HG03135 (cell line): ENCODE results near the gene PDIA4.

Source experiments
- ATAC-seq: cut with Tn5 transposase; IDR thresholded peaks from one replicate; pipeline ENCODE4 v1.9.1; 2021; ENCODE audit warnings: mild to moderate bottlenecking, moderate library complexity; ENCODE audit not compliant: unreplicated experiment

Gene PDIA4

GRCh38 chr7:148975896-148976295 is 52.4 kb downstream of the PDIA4 start:
- ATAC-seq, result no peak

GRCh38 chr7:148973256-148973655 is 55.0 kb downstream of the PDIA4 start:
- ATAC-seq, result no peak

- no peak for ATAC-seq
Measured at GRCh38 chr7:148972375-148972774, 55.9 kb downstream of the PDIA4 start.

- ATAC-seq, result no peak
Measured at GRCh38 chr7:148967602-148968001, 60.7 kb downstream of the PDIA4 start.

- ATAC-seq, result no peak
Measured at GRCh38 chr7:148967032-148967372, 61.3 kb downstream of the PDIA4 start.

- ATAC-seq, result no peak
Measured at GRCh38 chr7:148964483-148965267, 63.6 kb downstream of the PDIA4 start.

- ATAC-seq, result no peak
Measured at GRCh38 chr7:148963583-148964482, 64.5 kb downstream of the PDIA4 start.

GRCh38 chr7:148962823-148963582 is 65.3 kb downstream of the PDIA4 start:
- peak; percentile 46 for ATAC-seq

GRCh38 chr7:148962440-148962822 is 65.9 kb downstream of the PDIA4 start:
- no peak for ATAC-seq

- no peak for ATAC-seq
Measured at GRCh38 chr7:148959726-148960125, 68.6 kb downstream of the PDIA4 start.

GRCh38 chr7:148958061-148958460 is 70.2 kb downstream of the PDIA4 start:
- ATAC-seq, result no peak

GRCh38 chr7:148954766-148955165 is 73.5 kb downstream of the PDIA4 start:
- ATAC-seq, result no peak

GRCh38 chr7:148953676-148954075 is 74.6 kb downstream of the PDIA4 start:
- ATAC-seq, result no peak
